GM18858 (cell line): ENCODE results near the gene ATPAF2.

ENCODE experiments used
- ATAC-seq: cut with Tn5 transposase; IDR thresholded peaks from one replicate; pipeline ENCODE4 v1.9.1; 2021; ENCODE audit not compliant: unreplicated experiment

The ATPAF2 gene

GRCh38 chr17:18040261-18040858 lies 1.4 kb upstream of the ATPAF2 start:
- no peak for ATAC-seq

- no peak for ATAC-seq
Measured at GRCh38 chr17:18039535-18040260, 730 bp upstream of the ATPAF2 start.

- no peak for ATAC-seq
Measured at GRCh38 chr17:18038149-18038850, 668 bp downstream of the ATPAF2 start.

GRCh38 chr17:18037486-18037885 lies 1.5 kb downstream of the ATPAF2 start:
- no peak for ATAC-seq

- ATAC-seq: no peak
Measured at GRCh38 chr17:18035704-18036103, 3.3 kb downstream of the ATPAF2 start.

- peak; percentile 53 for ATAC-seq
Measured at GRCh38 chr17:18033442-18034099, 5.4 kb downstream of the ATPAF2 start.

GRCh38 chr17:18031955-18032354 lies 7.0 kb downstream of the ATPAF2 start:
- ATAC-seq: no peak

- ATAC-seq: no peak
Measured at GRCh38 chr17:18028952-18029540, 9.9 kb downstream of the ATPAF2 start.

- ATAC-seq: no peak
Measured at GRCh38 chr17:18028114-18028951, 10.6 kb downstream of the ATPAF2 start.

- ATAC-seq: no peak
Measured at GRCh38 chr17:18027280-18027679, 11.7 kb downstream of the ATPAF2 start.

GRCh38 chr17:18025945-18026776 lies 12.8 kb downstream of the ATPAF2 start:
- no peak for ATAC-seq

GRCh38 chr17:18025241-18025944 lies 13.6 kb downstream of the ATPAF2 start:
- peak; percentile 58 for ATAC-seq

- no peak for ATAC-seq
Measured at GRCh38 chr17:18021372-18021771, 17.6 kb downstream of the ATPAF2 start.

GRCh38 chr17:18020971-18021370 lies 18.0 kb downstream of the ATPAF2 start:
- no peak for ATAC-seq

GRCh38 chr17:18019838-18020154 lies 19.2 kb downstream of the ATPAF2 start:
- no peak for ATAC-seq

- no peak for ATAC-seq
Measured at GRCh38 chr17:18018411-18018921, 20.5 kb downstream of the ATPAF2 start.

GRCh38 chr17:18017958-18018357 lies 21.0 kb downstream of the ATPAF2 start:
- ATAC-seq: no peak

GRCh38 chr17:18016426-18016825 lies 22.5 kb downstream of the ATPAF2 start:
- no peak for ATAC-seq

- no peak for ATAC-seq
Measured at GRCh38 chr17:18015593-18015992, 23.4 kb downstream of the ATPAF2 start.
